Measurements from ENCODE around the gene SPINK4.

SPINK4 gene

DNA sequence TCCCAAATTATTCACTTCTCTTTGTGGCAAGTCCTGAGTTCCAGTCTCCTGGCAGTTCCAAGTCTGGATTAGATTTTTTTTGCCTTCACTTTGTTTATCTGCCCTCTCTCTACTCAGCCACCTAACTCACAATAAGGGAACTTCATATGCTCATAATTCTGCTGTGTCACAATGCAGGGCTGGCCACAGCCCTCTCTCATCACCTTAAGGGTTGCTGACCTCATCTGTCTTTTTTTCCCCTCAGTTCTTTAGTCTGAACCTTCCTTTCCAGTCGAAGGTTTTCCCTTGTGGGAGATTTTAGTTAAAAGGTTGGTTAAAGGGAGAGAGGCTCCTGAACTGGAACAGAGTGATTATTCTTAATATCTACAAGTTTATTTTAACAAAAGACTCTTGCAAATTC is 20.4 kb downstream of the SPINK4 start:
- H3K36me3 ChIP-seq (ENCODE audit: control insufficient read depth, insufficient read depth, low read length), result no peaks in the 10 kb centered on the region

DNA sequence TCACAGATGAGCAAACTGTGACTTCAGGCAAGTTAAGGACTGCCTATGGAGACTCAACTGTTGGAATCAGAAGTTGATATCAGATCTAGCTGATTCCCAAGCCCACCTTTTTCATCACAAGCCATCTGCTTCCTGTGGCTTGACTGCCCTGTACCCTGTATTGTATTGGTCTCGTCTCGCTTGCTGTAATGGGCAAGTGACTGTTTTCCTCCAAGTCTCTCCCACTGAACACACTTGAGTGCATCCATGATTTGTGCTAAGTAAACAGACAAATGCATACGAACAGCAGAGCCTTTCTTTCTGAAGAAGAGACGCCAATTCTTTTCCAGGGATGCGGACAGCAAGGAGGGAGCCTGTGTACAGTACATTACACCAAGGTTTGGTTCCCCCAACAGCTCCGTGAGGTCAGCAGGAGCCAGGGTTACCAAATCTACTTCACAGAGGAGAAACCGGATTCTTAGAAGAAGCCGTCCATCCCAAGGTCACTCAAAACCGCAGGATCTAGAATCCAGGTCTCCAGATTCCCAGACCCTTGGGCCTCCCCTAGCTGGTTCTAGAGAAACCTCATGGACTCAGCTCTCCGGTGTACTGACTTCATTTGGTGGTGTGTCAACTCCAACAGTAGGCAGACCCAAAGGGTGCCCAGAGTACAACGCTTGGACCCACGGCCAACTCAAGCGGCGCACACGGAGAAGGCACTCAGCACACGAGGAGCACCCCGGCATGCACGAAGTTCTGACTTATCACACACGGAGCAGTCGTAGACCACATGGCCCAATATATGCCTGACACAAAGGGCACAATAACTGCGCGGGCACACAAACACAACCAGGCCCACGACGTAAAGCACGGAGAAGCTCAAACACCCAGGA is 23.4 kb downstream of the SPINK4 start:
- H3K4me1 ChIP-seq, result peaks cover 3% of the 10 kb centered on the region
- H3K79me2 ChIP-seq, result peaks cover 4% of the 10 kb centered on the region
- no peaks in the 10 kb centered on the region for H3K36me3 ChIP-seq (ENCODE audit: control insufficient read depth, insufficient read depth, low read length)
- H3K9me3 ChIP-seq (ENCODE audit: control insufficient read depth, low read length), result no peaks in the 10 kb centered on the region
- peak overlapping the region; percentile 87 for H3K4me2 ChIP-seq (ENCODE audit: low read length)
- TF ChIP-seq, protein P1, sequence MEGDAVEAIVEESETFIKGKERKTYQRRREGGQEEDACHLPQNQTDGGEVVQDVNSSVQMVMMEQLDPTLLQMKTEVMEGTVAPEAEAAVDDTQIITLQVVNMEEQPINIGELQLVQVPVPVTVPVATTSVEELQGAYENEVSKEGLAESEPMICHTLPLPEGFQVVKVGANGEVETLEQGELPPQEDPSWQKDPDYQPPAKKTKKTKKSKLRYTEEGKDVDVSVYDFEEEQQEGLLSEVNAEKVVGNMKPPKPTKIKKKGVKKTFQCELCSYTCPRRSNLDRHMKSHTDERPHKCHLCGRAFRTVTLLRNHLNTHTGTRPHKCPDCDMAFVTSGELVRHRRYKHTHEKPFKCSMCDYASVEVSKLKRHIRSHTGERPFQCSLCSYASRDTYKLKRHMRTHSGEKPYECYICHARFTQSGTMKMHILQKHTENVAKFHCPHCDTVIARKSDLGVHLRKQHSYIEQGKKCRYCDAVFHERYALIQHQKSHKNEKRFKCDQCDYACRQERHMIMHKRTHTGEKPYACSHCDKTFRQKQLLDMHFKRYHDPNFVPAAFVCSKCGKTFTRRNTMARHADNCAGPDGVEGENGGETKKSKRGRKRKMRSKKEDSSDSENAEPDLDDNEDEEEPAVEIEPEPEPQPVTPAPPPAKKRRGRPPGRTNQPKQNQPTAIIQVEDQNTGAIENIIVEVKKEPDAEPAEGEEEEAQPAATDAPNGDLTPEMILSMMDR (IDR thresholded peaks at IDR 0.05), result no peak
- H3K27ac ChIP-seq, result peak overlapping the region; percentile 75
- peak overlapping the region; percentile 92 for H3K4me3 ChIP-seq (ENCODE audit: low read depth, low read length)
- H3K27me3 ChIP-seq (ENCODE audit: control insufficient read depth, insufficient read depth, low read length), result no peaks in the 10 kb centered on the region
- H2AFZ ChIP-seq, result peak overlapping the region; percentile 76
- H3K9ac ChIP-seq, result no peak overlapping the region

More for the DNA sequence above, 20.4 kb downstream of the SPINK4 start:
- Histone ChIP-seq H3K4me2 (ENCODE audit: low read length) (no peak overlapping the region), H3K4me3 (ENCODE audit: low read depth, low read length) (no peak overlapping the region), H3K79me2 (peaks cover 4% of the 10 kb centered on the region), H3K9ac (no peak overlapping the region), H3K4me1 (peaks cover 3% of the 10 kb centered on the region), H2AFZ (no peak overlapping the region), H3K27ac (no peak overlapping the region), H3K27me3 (ENCODE audit: control insufficient read depth, insufficient read depth, low read length) (no peaks in the 10 kb centered on the region), H3K9me3 (ENCODE audit: control insufficient read depth, low read length) (no peaks in the 10 kb centered on the region)
- TF ChIP-seq, protein P1 (IDR thresholded peaks at IDR 0.05), result no peak

DNA sequence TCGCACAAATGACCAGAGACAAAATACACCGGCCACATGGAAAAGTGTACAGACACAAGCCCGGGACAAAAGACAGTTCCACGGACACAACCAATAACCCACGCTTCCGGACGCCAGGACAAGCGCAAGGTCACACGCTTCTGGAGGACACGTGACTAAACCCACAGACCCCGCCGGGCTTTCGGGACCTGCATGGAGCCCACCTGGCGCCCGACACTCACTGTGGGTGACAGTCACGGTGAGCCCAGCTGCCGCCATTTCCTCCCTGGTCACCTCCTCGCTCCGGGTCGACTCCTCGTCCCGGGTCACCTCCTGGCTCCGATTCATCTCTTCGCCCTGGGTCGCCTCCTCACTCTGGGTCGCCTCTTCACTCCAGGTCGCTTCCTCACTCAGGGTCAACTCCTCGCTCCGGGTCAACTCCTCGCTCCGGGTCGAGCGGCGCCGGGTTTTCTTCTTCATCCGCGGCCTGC is 24.1 kb downstream of the SPINK4 start:
- Histone ChIP-seq H2AFZ (peak overlapping the region; percentile 76), H3K36me3 (ENCODE audit: control insufficient read depth, insufficient read depth, low read length) (no peaks in the 10 kb centered on the region), H3K9me3 (ENCODE audit: control insufficient read depth, low read length) (no peaks in the 10 kb centered on the region), H3K4me2 (ENCODE audit: low read length) (peak overlapping the region; percentile 87), H3K27ac (peak overlapping the region; percentile 75), H3K4me1 (peaks cover 3% of the 10 kb centered on the region), H3K4me3 (ENCODE audit: low read depth, low read length) (peak overlapping the region; percentile 92), H3K9ac (no peak overlapping the region), H3K79me2 (peaks cover 4% of the 10 kb centered on the region), H3K27me3 (ENCODE audit: control insufficient read depth, insufficient read depth, low read length) (no peaks in the 10 kb centered on the region)
- TF ChIP-seq, protein P1 (IDR thresholded peaks at IDR 0.05), result no peak

DNA sequence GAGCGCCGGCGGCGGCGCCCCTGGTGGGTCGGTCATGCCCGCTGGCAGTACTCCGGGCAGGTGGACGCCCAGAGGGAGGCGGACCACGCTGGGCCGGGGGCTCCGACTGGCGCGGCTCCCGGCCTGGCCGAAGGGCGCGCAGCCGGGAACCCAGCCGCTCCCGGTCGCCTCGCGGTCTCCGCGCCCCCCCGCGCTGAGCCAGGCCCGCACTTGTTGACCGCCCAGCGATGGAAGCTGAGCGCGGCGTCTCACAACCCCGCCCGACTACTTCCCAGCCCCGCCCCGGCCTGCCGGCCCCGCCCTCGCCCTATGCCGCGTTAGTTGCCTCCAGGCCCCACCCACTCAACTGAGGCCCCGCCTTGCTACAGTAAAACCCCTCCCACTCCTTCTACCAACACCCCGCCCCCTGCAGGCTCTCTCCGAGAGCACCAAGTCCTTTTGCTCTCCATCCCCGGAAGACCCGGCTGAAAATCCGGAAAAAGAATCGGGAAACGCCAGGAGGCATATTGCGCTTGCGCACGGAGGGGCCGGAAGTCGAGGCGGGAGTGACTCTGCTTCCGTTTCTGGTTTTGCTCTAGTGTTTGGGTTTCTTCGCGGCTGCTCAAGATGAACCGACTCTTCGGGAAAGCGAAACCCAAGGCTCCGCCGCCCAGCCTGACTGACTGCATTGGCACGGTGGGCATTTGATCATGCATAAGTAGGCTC is 24.7 kb downstream of the SPINK4 start, which contains the start of the genes BAG1 and CHMP5:
Gene BAG1 (minus strand): TSS at position 236 of the 705 bp plus-strand sequence.
Gene CHMP5 (plus strand): TSS at position 577 of the 705 bp plus-strand sequence. CDS start 30 bp downstream, at position 607.
- Histone ChIP-seq H3K9ac (no peak within 1 kb of the TSS), H3K4me2 (ENCODE audit: low read length) (peak within 1 kb of the TSS; percentile 89), H2AFZ (peak within 1 kb of the TSS; percentile 76), H3K9me3 (ENCODE audit: control insufficient read depth, low read length) (no peaks in the 10 kb centered on the region), H3K27ac (peak within 1 kb of the TSS; percentile 75), H3K27me3 (ENCODE audit: control insufficient read depth, insufficient read depth, low read length) (no peaks in the 10 kb centered on the region), H3K36me3 (ENCODE audit: control insufficient read depth, insufficient read depth, low read length) (no peaks in the 10 kb centered on the region), H3K4me1 (peaks cover 3% of the 10 kb centered on the region), H3K4me3 (ENCODE audit: low read depth, low read length) (peak within 1 kb of the TSS; percentile 92), H3K79me2 (peaks cover 4% of the 10 kb centered on the region)
- TF ChIP-seq, protein P1 (IDR thresholded peaks at IDR 0.05), result peak; percentile 28

Measured in parathyroid adenoma (tissue), 2 donors.